IPS-NIHi7 (cell line): ENCODE results near the gene CASP8AP2.
A peak's percentile ranks its signal among the peaks of the same experiment; 100 is the strongest.
"Not testable (repeated sequence)": the region's sequence is repeated elsewhere in the genome, so short reads cannot be mapped to it uniquely, and the experiment has no call there.

Experiments
- DNase-seq: peaks from one replicate; pipeline ENCODE4 v3.0.0; 2012; ENCODE audit warnings: mixed read lengths; ENCODE audit errors: extremely low spot score

CASP8AP2 gene

DNA sequence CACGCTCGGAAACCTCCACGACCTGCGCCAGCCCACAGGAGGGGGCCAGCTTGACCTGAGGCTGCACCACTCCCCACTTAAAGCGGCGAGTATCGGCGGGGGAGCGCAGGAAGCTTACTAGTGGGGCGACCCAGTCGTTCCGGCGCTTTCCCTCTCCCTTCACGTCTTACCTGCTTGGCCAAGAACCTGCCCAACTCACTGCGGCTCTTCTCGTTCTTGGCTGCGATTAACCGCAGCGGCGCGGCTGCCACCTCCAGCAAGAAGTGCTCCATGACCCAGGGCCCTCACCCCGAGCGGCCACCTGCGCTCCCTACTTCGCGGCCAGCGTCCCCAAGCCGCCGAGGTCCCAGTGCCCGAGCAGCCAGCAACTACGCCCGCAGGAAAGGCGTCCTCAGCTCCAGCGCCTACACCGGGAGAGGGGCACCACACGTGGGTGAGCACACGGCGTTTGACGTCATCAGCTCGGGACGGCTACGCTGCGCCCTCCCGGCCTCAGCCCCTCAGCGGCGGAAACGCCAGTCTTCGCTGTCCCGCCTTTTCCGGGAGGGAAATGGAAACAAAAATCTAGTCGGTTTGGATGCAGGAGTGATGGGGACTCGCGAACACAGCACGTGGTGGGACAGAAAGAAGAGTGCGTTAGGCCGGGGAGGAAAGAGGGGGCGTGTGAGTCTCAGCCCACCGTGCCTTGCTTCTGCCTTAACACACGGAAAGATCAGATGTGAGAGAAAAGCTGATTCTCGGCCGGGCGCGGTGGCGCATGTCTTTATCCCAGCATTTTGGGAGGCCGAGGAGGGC is 10.1 kb upstream of the CASP8AP2 start, which contains the start of gene MDN1:
Gene MDN1 (minus strand): TSS at position 459 of the 795 bp plus-strand sequence. CDS start 187 bp downstream, at position 272.
- peak; percentile 90 for DNase-seq

DNA sequence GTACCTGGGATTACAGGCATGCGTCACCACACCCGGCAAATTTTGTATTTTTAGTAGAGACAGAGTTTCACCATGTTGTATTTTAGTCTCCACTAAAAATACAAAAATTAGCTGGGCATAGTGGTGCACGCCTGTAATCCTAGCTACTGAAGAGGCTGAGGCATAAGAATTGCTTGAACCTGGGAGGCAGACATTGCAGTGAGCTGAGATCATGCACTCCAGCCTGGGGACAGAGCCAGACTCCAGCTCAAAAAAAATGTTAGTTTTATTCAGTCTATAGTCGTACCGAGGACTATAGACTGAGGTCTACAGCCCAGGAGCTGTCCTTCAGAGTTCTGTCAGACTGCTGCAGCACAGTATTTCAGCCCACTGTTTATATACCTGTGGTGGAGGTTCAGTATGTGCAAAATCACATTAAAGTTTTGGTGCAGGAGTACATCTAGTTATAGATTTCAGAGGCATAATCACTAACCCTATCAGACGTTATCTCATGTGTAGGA is 3.6 kb upstream of the CASP8AP2 start:
- no peak for DNase-seq

GRCh38 chr6:89828475-89828987 is 1.1 kb upstream of the CASP8AP2 start:
- not testable (repeated sequence) for DNase-seq

GRCh38 chr6:89828988-89829471 is 650 bp upstream of the CASP8AP2 start:
- DNase-seq, result peak; percentile 30

DNA sequence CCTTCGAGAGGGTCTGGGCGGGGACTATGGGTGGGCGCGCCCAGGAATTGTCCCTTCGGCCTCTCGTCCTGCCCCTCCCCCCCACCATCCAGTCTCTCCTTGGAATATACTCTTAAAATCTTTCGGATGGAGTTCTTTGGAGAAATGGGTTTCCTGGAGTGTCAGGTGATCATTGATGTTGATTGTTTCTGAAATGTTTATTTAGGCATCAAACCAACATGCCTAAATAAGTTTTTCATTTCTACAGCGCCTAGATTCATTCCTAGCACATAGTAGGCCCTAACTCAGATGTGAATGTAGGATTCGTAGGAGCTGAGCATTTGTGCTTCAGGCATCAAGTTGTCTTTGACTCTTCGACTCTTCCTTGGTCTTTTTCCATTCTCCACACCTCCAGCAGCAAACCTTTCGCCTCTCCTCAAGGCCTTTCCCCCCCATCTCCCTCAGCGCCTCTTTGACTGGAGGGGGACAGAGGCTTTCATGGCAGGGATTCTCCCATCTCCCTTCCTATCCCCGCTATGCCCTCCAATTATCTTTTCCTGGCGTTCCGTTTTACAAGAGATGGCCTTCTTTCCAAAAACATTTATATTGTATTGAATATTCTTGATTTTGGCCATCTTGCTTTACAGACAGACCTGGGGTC is 610 bp downstream of the CASP8AP2 start:
- DNase-seq, result peak; percentile 20

DNA sequence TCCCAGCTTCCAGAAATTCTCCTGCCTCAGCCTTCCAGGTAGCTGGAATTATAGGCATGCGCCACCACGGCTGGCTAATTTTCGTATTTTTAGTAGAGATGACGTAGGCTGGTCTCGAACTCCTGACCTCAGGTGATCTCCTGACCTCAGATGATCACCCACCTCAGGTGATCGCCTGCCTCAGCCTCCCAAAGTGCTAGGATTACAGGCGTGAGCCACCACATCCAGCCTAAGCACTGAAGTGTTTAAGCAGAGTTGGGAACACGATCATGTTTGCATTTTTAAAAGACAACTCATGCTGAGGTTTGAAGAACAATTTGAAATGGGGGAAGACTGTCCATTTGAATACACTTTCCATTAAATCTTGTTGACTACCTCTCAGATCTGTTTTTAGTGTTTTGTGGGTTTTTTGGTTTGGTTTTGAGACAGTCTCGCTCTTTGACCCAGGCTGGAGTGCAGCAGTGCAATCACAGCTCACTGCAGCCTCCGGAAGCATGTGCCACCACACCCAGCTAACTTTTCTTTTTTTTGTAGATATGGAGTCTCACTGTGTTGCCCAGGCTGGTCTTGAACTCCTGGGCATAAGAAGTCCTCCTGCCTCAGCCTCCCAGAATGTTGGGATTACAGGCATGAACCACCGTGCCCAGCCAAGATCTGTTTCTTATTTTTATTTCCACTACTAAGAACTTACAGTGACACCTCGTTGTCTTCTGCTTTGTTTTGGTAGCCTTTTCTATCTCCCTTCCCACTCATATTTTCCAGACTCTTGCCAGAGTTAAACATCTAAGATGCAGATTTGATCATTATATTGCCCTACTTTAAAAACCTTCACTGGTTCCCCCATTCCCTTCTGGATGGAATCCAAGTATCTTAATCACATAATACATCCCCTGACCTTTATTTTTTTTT is 5.5 kb downstream of the CASP8AP2 start:
- DNase-seq, result no peak

- no peak for DNase-seq
These were observed 7.1 kb downstream of the CASP8AP2 start for GRCh38 chr6:89836639-89837222.

- no peak for DNase-seq
These were observed 10.9 kb downstream of the CASP8AP2 start for GRCh38 chr6:89840538-89840937.

DNA sequence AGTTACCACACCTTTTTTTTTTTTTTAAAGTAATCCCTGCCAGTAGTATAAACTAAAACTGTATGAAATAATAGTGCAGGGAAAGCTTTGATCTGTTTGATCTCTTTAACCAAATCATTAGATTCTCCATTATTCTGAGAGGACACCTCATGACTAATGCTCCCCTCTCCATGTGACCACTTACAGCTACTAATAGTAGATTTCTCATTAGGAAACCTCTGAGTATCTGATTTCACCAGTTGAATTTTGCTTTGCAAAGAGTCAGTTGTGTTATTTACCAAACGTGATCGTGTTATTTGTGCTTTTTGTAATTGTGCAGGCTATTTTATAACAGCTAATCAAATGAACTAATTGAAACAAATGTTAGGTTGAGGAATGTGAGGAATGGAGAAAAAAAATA is 12.5 kb downstream of the CASP8AP2 start:
- DNase-seq, result no peak

DNA sequence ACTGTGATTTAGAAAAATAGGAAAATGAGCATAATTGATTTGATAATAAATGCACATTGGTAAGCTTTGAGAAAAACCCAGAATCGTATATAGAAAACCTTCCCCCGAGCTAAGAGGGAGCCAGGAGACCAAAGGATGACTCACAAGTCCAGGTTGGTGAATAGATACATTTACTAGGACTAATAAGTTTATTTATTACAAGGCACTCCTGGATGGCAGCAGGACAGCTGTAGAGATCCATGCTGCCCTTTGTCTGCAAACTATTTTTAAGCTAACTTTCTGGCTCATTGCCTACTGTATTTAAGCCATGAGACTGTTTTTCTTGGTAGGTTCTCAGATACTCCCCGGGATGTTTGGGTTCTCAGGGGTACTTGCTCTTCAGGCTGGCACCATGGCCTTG is 13.4 kb downstream of the CASP8AP2 start:
- DNase-seq, result no peak

GRCh38 chr6:89847513-89847912 is 17.8 kb downstream of the CASP8AP2 start:
- DNase-seq, result not testable (repeated sequence)

GRCh38 chr6:89853068-89853467 is 23.4 kb downstream of the CASP8AP2 start:
- no peak for DNase-seq

GRCh38 chr6:89858041-89858440 is 28.4 kb downstream of the CASP8AP2 start:
- no peak for DNase-seq

- DNase-seq, result no peak
These were observed 30.1 kb downstream of the CASP8AP2 start for GRCh38 chr6:89859744-89860143.

DNA sequence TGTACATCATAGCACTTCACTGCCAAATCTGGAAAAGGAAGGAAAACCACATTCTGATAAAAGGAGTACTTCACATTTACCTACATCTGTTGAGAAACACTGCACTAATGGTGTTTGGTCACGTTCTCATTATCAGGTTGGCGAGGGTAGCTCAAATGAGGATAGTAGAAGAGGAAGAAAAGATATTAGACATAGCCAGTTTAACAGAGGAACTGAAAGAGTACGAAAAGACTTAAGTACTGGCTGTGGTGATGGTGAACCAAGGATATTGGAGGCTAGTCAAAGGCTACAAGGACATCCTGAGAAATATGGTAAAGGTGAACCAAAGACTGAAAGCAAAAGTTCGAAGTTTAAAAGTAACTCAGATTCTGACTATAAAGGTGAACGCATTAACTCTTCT is 32.6 kb downstream of the CASP8AP2 start:
- no peak for DNase-seq

GRCh38 chr6:89862698-89863097 is 33.0 kb downstream of the CASP8AP2 start:
- no peak for DNase-seq

GRCh38 chr6:89866024-89866678 is 36.5 kb downstream of the CASP8AP2 start:
- no peak for DNase-seq

DNA sequence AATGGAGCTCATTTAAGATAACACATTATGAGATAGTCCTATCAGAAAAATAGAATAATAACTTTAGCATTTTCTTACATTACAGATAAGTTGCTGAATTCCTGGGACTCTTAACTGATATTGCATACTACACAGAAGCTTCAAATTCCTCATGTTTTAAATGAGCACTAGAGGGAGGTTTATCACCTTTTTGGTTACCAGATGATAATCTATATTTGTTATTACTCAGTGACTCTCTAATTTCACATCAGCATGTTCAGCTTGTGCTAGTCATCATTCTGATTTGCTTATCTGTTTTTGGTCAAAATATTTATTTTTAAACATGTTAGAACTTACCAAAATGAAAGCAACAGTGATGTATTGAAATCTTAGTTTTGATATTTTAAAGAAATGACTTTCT is 44.0 kb downstream of the CASP8AP2 start:
- DNase-seq, result no peak

DNA sequence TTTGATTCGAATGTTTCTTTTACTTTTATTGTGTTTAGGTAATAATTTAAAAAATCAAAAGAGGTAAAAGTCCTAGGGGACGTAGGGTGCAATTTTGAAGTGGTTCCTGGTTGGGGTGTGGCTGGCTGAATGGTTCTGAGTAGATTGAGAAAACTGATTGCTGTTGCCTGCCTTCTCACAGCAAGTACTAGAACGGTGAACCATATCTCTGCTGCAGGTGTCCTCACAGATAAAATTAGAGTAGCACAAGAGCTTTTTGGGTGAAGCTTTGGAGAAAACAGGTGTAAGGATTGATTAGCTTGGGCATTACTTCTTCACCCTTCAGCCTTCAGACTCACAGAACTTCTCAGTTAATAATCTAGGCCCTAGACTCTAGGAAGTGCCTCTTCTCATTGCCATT is 44.8 kb downstream of the CASP8AP2 start:
- no peak for DNase-seq

GRCh38 chr6:89886378-89887120 is 56.9 kb downstream of the CASP8AP2 start:
- no peak for DNase-seq
